HTERT RPE-1 (cell line): ENCODE data around the gene CXorf51B.
"Not testable (repeated sequence)": the region's sequence is repeated elsewhere in the genome, so short reads cannot be mapped to it uniquely, and the experiment has no call there.

Experiments
- in situ Hi-C: fragments of 300-500 bp; cut with MboI; formaldehyde crosslinking; loops from 4 replicates; pipeline ENCODE4 v1.14.3; 2020; ENCODE audit warnings: low sequenced_read_pairs

Gene CXorf51B

GRCh38 chrX:146809471-146809870, at the start of gene CXorf51B:
Gene CXorf51B, plus strand, starts transcription at chrX:146809771. Its CDS starts 21 bp downstream, at chrX:146809792.
- in situ Hi-C loops, result not testable (repeated sequence)

DNA sequence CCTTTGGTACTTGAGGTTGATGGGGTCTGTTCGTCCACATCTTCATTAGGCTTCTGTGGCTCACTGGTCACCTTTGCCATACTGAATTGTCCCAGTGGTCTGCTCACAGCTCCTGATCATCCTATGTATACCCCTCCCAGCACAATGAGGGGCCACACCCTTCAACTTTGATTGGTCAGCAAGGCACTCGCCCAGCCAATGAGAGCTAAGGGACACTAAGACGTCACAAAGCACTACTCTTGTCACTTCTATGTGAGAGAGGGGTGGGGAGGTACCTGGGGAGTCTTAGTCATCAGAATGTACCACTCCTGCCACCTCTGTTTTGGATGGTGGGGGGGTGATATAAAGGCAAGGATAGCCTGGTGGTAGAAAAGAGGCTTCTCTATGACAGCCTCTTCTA, 5.1 kb downstream of the CXorf51B start, which contains the start of gene CXorf51A:
TSS of gene CXorf51A (minus strand) at position 101 of the 400 bp plus-strand sequence. CDS start at position 80, 21 bp downstream.
- in situ Hi-C loops, result not testable (repeated sequence)

- in situ Hi-C loops, result no loop called here
Measured at GRCh38 chrX:146831994-146832393, 22.4 kb downstream of the CXorf51B start.

DNA sequence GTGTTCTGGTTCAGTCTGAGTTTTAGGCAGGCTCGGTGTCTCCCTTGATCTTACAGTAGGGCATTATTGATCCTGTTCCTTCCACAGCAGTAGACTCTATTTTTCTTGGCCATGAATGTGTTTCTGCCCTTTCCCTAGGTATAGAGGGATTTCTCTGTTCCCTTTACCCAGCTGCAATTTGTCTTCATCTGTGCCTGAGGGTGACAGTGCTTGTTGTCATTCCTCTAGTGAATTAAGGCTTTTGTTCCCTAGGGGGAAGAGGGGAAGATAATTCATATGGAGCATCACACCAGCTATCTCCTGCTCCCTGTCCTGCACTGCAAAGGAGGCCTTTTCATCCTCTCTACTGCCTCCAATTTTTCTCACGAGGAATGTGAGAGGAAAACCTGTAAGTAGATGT, 44.7 kb downstream of the CXorf51B start:
- in situ Hi-C loops, result no loop called here
